GM12872 (cell line): ENCODE measurements around the gene GPR85.

Experiments used
- TF ChIP-seq, protein P1 (sequence below): IDR thresholded peaks from 3 replicates; pipeline ENCODE4 v1.5.1; 2011; ENCODE audit warnings: low read depth, mild to moderate bottlenecking, low read length, moderate library complexity; ENCODE audit not compliant: insufficient read depth

GPR85 gene

DNA sequence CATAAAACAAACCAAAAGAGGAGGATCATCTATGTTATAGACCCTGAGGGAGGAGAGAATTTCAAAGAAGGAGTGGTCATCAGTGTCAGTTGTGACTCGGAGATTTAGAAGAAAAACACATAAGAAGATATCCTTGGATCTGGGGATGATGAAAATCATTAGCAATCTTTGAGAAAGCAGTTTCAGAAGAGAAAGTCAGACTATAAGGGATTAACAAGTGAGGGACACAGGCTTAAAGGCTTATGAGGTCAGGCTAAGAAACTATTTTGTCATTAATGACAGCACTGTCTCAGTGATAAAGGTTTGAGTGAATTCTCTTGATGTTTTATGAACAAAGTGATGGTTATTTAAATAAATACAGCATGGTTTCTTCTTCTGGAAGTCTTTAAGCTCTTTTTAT is 6.1 kb upstream of the GPR85 start:
- TF ChIP-seq, protein P1, sequence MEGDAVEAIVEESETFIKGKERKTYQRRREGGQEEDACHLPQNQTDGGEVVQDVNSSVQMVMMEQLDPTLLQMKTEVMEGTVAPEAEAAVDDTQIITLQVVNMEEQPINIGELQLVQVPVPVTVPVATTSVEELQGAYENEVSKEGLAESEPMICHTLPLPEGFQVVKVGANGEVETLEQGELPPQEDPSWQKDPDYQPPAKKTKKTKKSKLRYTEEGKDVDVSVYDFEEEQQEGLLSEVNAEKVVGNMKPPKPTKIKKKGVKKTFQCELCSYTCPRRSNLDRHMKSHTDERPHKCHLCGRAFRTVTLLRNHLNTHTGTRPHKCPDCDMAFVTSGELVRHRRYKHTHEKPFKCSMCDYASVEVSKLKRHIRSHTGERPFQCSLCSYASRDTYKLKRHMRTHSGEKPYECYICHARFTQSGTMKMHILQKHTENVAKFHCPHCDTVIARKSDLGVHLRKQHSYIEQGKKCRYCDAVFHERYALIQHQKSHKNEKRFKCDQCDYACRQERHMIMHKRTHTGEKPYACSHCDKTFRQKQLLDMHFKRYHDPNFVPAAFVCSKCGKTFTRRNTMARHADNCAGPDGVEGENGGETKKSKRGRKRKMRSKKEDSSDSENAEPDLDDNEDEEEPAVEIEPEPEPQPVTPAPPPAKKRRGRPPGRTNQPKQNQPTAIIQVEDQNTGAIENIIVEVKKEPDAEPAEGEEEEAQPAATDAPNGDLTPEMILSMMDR: no peak

- TF ChIP-seq, protein P1: no peak
Observed at GRCh38 chr7:113087071-113087998, 708 bp upstream of the GPR85 start.

DNA sequence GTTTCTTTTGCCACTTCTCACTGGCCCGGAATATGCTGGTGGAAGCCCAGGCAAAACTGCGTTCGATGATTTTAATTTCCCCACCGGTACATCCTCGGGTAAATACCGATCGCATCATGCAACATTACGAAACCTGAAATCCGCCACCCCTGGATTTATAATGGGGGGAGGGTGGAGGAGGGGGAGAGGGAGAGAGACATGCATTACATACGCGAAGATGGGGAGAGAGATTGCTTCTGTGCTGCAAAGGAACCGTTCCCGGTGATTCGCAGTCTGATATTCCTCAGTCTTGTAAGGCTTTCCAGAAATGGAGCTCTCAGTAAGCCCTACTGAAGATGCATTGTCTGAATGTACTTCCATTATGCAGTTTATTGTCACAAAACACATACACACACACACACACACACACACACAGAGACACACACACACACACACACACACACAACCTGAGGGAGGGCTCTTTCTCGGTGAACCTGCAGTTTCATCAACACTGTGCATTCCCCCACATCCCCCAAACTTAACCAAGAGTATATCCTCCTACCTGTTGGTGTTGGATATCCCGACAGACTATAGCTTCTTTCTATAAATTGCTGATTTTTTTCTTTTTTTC is 741 bp downstream of the GPR85 start:
- TF ChIP-seq, protein P1: no peak

DNA sequence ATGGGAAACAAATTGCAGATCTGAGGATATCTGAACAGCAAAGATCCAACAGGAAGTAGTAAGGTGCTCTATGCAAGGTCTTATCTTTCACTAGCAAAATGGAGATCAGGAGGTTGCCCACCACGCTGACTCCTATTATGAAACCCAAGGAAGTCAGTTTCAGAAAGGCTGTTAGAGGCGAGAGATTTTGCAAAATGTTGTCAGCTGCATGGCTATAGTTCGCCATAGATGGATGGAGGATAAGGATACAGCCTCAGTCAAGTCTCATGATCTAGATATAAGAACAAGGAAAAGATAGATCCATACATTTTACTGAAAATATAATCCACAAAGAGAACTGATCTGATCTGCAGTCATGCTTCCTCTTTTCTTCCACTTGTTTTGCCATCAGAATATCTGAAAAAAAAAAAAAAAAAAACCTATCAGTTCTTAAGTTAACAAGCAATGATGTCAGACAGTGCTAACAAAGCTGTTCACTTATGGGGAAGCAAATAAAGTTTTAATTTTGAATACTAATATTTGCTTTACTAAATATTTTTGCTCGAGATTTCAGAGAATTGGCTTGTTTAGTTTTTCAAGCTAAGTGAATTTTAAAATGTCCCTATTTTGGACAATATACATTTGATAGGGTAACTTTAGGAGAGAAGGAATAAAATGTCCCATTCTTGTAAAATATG is 2.0 kb downstream of the GPR85 start:
- TF ChIP-seq, protein P1: no peak

DNA sequence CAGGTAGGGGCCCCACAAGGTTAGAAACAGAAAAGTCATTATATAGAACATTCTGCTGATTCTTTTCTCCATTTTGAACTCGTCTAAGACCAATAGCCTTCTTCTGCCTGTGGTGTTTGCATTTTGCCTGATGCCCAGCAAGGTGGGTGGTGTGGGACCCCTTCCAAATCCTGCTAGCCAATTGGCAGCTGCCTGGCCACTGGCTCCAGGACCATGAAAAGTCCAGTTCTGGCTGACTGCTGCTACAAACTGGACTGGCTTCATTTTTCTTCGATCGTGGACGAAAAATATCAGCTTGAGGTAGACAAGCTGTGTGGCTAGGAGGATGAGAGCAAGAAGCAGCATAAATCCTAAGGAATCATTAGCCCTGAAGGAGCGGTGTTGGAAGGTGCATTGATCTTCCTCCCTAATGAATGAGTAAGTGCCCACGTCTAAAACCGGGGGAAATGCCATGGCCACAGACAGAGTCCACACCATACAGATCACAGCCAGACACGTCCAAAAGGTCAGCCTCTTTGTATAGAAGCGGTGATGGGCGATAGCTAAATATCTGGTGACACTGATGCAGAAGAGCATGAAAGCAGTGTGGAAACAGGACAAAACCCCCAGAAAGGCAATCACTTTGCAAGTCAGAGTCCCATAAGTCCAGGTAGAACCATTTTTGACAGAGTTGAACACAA is 2.7 kb downstream of the GPR85 start:
- TF ChIP-seq, protein P1: no peak

DNA sequence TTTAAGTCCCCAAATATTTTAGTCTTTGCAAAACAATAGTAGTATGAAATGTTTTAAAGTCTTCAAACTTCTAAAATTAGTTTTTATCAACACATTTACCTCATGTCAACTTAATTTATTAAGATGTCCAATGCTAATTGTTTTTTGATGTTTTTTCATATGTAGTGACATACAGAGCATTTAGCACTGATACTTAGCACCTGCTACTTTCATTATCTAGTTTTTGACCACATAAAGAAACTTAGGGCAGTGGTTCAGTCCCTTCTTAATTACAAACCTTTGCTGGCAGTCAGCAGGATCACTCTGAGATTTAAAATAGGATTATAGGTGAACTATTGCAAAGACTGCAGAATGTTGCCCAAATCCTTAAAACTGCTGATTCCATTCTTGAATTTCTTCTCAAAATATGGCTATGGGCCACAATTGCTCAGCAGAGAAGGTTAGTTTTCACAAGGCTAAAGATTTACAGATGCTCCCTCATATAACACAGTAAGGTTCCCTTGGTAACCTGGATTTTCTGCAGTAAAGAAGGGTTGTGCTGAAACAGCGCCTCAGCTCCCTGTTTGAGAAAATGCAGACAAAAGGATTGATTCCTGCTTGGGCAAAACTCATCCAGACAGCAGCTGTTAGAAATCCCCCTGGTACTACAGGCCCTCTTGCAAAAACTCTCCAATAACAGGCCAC is 3.4 kb downstream of the GPR85 start:
- TF ChIP-seq, protein P1: no peak
